Kidney (tissue), 14 donors: Measurements from ENCODE around the gene ATF7IP2. TPM values are rescaled to one million over a fixed set of nuclear protein-coding genes. Genes with fewer than 3 reads are reported as not detected.
"Not testable (repeated sequence)": the region's sequence is repeated elsewhere in the genome, so short reads cannot be mapped to it uniquely, and the experiment has no call there.

ENCODE experiments used
- DNase-seq, 5 donors: peaks; one replicate each; pipeline ENCODE4 v3.0.0-alpha.2; 2013 to 2020
- FAIRE-seq: peaks from 2 replicates; lab custom pipeline; 2012; peaks lifted over from hg19 to GRCh38; lab: Jason Lieb, UNC
- H3K27ac ChIP-seq, 2 donors: one replicate each; pipeline ENCODE4 v1.7.0; 2013; ENCODE audit warnings: low read depth in 2 of 2, low read length in 2 of 2, inconsistent platforms in 1 of 2
- H3K27me3 ChIP-seq: one replicate; pipeline ENCODE4 v1.7.1; 2013; ENCODE audit warnings: low read length, inconsistent platforms; ENCODE audit not compliant: control insufficient read depth, insufficient read depth
- H3K36me3 ChIP-seq, 3 donors: one replicate each; pipeline versions ENCODE4 v1.7.0 to v1.7.1; 2013; ENCODE audit warnings: low read length in 3 of 3, control low read depth in 1 of 3, inconsistent platforms in 1 of 3; ENCODE audit not compliant: insufficient read depth in 3 of 3, control insufficient read depth in 2 of 3
- H3K4me1 ChIP-seq, 3 donors: one replicate each; pipeline versions ENCODE4 v1.7.0 to v1.7.1; 2013; ENCODE audit warnings: low read length in 3 of 3, inconsistent platforms in 1 of 3, low read depth in 1 of 3; ENCODE audit not compliant: control insufficient read depth in 2 of 3, insufficient read depth in 2 of 3
- H3K4me3 ChIP-seq, 3 donors: one replicate each; pipeline versions ENCODE4 v1.7.0 to v1.8.1; 2013; ENCODE audit warnings: low read length in 3 of 3, control low read depth in 1 of 3, inconsistent platforms in 1 of 3
- H3K9ac ChIP-seq, 3 donors: one replicate each; pipeline versions ENCODE4 v1.7.0 to v1.7.1; 2013; ENCODE audit warnings: low read length in 3 of 3, control low read depth in 1 of 3, inconsistent platforms in 1 of 3
- H3K9me3 ChIP-seq, 3 donors: one replicate each; pipeline versions ENCODE4 v1.7.0 to v1.7.1; 2013; ENCODE audit warnings: low read length in 3 of 3, control low read depth in 1 of 3, inconsistent platforms in 1 of 3; ENCODE audit not compliant: control insufficient read depth in 2 of 3, insufficient read depth in 1 of 3
- intact Hi-C: fragments of 100-400 bp; cut with DNase I; formaldehyde crosslinking; loops from one replicate; pipeline ENCODE4 v1.11.1; 2022
- polyA plus RNA-seq: library from polyadenylated mRNA; stranded (reverse); fragments of 350-450 nt; fragmentation: Illumina TruSeq; extraction: RNeasy Lipid Tissue Mini Kit (QIAGEN cat#74804); gene quantifications from one replicate; pipeline ENCODE4 v1.2.3, GENCODE V29; 2014; ENCODE audit warnings: low read depth, low replicate concordance; ENCODE audit not compliant: insufficient read depth
- total RNA-seq: library from RNA; stranded (reverse); fragmentation: NEBNext Ultra II Directional; extraction: Animal tissue kit (Norgen Biotek cat#: 25700); gene quantifications from one replicate; pipeline ENCODE4 v1.2.1, GENCODE V29; 2021
- TF ChIP-seq, protein P1 (sequence below): IDR thresholded peaks from 3 replicates; pipeline ENCODE4 v1.5.1; 2012; ENCODE audit warnings: mild to moderate bottlenecking, moderate library complexity, borderline replicate concordance; ENCODE audit not compliant: insufficient read depth; ENCODE audit errors: extremely low read depth
- donor health status: control.
- donor health status: control.
- donor health status: control.
- donor health status: control.
- donor health status: control.
- donor health status: DM: yes; HTN: yes; CAD: no.
- donor health status: Normal renal cell carcinoma (clear cell type).

Gene ATF7IP2
- total and polyA plus RNA-seq, 2 donors from 2014 or later: 17.1 to 20.2 TPM

DNA sequence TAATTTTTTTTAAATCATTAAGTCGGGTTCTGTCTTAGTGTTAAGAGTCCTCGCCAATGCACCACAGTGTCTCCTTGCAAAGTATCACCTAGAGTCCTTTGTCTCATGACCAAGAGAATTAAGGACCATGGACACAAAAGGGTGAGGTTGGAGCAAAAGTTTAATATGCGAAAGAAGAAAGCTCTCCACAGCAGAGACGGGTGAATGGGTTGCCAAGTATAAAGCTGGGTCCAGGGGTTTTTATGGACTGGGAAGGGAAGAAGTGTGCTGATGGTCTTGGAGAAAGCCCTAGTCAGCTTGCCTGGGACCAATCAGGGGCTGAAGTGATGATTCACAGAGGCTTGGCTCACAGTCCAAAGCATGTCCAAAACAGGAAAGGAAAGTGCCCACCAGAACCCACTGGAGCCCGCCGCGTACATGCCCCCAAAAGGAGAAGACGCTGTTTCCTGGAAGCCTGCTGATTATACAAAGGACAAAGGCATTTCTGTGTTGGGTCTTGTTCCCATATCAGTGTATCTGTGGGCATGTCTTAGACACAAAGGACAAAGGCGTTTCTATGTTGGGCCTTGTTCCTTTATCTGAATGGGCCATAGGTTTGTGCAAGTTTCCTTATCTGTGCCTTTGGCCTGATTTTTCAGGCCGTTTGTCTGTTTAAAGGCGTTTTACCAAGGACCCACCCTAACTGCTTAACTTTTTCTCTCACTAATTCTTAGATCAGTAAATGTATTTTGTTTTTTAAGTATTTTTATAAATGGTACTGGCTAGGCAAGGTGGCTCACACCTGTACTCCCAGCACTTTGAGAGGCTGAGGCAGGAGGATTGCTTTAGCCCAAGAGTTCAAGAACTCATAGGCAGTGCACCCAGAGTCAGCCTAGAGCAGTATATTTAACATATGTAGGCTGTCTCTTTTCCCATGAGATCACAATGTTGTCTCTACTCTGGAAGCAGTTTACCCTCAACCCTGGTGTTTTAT, 28.7 kb upstream of the ATF7IP2 start:
- FAIRE-seq (no peak), DNase-seq (no peak)
- Histone ChIP-seq H3K4me1 (no peaks in the 10 kb centered on the region), H3K36me3 (no peaks in the 10 kb centered on the region), H3K9me3 (peaks cover 0 to 3% (median 0%) of the 10 kb centered on the region in 3 donors), H3K4me3 (no peak overlapping the region), H3K9ac (no peak overlapping the region), H3K27ac (no peak overlapping the region), H3K27me3 (no peaks in the 10 kb centered on the region)
- TF ChIP-seq, protein P1, sequence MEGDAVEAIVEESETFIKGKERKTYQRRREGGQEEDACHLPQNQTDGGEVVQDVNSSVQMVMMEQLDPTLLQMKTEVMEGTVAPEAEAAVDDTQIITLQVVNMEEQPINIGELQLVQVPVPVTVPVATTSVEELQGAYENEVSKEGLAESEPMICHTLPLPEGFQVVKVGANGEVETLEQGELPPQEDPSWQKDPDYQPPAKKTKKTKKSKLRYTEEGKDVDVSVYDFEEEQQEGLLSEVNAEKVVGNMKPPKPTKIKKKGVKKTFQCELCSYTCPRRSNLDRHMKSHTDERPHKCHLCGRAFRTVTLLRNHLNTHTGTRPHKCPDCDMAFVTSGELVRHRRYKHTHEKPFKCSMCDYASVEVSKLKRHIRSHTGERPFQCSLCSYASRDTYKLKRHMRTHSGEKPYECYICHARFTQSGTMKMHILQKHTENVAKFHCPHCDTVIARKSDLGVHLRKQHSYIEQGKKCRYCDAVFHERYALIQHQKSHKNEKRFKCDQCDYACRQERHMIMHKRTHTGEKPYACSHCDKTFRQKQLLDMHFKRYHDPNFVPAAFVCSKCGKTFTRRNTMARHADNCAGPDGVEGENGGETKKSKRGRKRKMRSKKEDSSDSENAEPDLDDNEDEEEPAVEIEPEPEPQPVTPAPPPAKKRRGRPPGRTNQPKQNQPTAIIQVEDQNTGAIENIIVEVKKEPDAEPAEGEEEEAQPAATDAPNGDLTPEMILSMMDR: no peak
- intact Hi-C loops: no loop called here

DNA sequence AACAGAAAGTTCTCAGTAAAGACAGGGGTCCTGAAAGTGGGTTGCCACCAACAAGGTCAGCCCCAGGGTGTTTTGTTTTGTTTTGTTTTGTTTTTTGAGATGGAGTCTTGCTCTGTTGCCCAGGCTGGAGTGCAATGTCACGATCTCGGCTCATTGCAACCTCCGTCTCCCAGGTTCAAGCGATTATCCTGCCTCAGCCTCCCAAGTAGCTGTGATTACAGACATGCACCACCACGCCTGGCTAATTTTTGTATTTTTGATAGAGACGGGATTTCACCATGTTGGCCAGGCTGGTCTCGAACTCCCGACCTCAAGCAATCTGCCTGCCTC, 24.1 kb upstream of the ATF7IP2 start:
- H3K9ac ChIP-seq, intact Hi-C loops, H3K4me3 ChIP-seq, FAIRE-seq, H3K27me3 ChIP-seq, H3K36me3 ChIP-seq, H3K9me3 ChIP-seq, H3K27ac ChIP-seq, DNase-seq, H3K4me1 ChIP-seq: not testable (repeated sequence)

DNA sequence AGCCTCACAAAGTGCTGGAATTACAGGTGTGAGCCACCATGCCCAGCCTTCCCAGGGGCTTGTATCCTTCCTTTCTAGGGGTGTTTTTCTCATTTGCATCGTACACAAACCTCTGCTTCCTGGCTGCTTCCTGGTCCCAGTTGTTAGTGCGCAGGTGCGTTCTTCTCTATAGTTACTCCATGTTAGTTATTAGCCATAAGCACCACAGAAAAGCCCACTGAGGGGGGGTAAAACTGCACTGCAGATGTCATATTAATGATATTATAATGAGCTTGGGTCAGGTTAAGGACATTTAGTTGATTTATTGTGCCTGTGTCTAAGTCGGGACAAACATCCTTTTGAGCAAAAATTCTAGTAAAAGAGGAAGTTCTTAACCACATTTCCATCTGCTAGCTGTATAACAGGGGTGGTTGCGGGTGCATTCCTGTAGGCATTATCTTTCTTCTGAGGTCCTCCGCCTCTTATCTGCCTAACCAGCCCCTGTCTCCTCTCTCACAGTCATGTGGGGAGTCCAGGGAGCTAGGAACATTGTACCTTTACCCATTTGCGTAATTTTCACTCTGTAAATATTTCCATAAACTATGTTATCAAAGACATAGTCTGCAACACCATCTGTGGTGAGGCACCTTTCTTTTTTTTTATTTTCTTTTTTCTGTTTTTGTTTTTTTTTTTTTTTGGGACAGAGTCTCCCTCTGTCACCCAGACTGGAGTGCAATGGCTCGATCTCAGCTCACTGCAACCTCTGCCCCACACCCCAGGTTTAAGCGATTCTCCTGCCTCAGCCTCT, 23.6 kb upstream of the ATF7IP2 start:
- Histone ChIP-seq H3K4me3 (no peak overlapping the region), H3K27ac (no peak overlapping the region), H3K9ac (no peak overlapping the region), H3K9me3 (no peaks in the 10 kb centered on the region), H3K36me3 (no peaks in the 10 kb centered on the region), H3K27me3 (no peaks in the 10 kb centered on the region), H3K4me1 (no peaks in the 10 kb centered on the region)
- TF ChIP-seq, protein P1: no peak
- intact Hi-C loops: no loop called here
- FAIRE-seq (no peak), DNase-seq (no peak)

DNA sequence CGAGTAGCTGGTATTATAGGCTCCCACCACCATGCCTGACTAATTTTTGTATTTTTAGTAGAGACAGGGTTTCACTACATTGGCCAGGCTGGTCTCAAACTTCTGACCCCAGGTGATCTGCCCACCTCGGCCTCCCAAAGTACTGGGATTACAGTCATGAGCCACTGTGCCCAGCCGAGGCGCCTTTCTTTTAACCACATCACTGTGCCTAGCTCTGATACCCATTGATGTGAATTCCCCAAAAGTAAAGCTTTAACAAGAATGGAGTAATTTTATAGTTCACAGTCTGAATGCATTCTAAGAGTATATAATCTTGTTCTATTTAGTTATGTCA, 23.0 kb upstream of the ATF7IP2 start:
- H3K4me3 ChIP-seq, FAIRE-seq, H3K9me3 ChIP-seq, H3K9ac ChIP-seq, H3K27ac ChIP-seq, DNase-seq, H3K36me3 ChIP-seq, intact Hi-C loops, H3K4me1 ChIP-seq, H3K27me3 ChIP-seq: not testable (repeated sequence)

DNA sequence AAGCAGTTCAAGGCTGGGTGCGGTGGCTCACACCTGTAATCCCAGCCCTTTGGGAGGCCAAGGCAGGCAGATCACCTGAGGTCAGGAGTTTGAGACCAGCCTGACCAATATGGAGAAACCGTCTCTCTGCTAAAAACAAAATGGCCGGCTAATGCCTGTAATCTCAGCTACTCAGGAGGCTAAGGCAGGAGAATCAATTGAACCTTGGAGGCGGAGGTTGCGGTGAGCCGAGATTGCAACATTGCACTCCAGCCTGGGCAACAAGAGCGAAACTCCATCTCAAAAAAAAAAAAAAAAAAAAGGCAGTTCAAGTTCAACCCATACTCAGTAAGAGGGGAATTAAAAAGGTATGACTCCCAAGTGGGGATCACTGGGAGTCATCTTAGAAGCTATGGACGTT, 19.2 kb upstream of the ATF7IP2 start:
- intact Hi-C loops, H3K9me3 ChIP-seq, H3K27me3 ChIP-seq, H3K36me3 ChIP-seq, H3K4me3 ChIP-seq, H3K27ac ChIP-seq, H3K4me1 ChIP-seq, FAIRE-seq, DNase-seq, H3K9ac ChIP-seq: not testable (repeated sequence)
